ENCODE data around the gene IL1B.

- TF ChIP-seq POLR2AphosphoS5 (IDR thresholded peaks at IDR 0.05; ENCODE audit: low read depth, low read length), result no peak
- no peak for TF ChIP-seq TAF1 (IDR thresholded peaks at IDR 0.05; ENCODE audit: borderline replicate concordance, insufficient read depth, low read length)
- no peak for TF ChIP-seq SIN3A (IDR thresholded peaks at IDR 0.05; ENCODE audit: borderline replicate concordance, insufficient read depth, low read length)
- TF ChIP-seq, protein P1, sequence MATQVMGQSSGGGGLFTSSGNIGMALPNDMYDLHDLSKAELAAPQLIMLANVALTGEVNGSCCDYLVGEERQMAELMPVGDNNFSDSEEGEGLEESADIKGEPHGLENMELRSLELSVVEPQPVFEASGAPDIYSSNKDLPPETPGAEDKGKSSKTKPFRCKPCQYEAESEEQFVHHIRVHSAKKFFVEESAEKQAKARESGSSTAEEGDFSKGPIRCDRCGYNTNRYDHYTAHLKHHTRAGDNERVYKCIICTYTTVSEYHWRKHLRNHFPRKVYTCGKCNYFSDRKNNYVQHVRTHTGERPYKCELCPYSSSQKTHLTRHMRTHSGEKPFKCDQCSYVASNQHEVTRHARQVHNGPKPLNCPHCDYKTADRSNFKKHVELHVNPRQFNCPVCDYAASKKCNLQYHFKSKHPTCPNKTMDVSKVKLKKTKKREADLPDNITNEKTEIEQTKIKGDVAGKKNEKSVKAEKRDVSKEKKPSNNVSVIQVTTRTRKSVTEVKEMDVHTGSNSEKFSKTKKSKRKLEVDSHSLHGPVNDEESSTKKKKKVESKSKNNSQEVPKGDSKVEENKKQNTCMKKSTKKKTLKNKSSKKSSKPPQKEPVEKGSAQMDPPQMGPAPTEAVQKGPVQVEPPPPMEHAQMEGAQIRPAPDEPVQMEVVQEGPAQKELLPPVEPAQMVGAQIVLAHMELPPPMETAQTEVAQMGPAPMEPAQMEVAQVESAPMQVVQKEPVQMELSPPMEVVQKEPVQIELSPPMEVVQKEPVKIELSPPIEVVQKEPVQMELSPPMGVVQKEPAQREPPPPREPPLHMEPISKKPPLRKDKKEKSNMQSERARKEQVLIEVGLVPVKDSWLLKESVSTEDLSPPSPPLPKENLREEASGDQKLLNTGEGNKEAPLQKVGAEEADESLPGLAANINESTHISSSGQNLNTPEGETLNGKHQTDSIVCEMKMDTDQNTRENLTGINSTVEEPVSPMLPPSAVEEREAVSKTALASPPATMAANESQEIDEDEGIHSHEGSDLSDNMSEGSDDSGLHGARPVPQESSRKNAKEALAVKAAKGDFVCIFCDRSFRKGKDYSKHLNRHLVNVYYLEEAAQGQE (IDR thresholded peaks at IDR 0.05; ENCODE audit: insufficient read depth in 1 of 2, low read depth in 2 of 2, low read length in 2 of 2), result no peak
Observed at GRCh38 chr2:112794841-112795240, 41.7 kb downstream of the IL1B start.
